ENCODE results near the gene DAB1. TPM values are rescaled to one million over a fixed set of nuclear protein-coding genes. Genes with fewer than 3 reads are reported as not detected.

DAB1 gene
- total and polyA plus RNA-seq, 7 donors: under 0.01 to 1.1 (median 0.75) TPM; not detected in 1

DNA sequence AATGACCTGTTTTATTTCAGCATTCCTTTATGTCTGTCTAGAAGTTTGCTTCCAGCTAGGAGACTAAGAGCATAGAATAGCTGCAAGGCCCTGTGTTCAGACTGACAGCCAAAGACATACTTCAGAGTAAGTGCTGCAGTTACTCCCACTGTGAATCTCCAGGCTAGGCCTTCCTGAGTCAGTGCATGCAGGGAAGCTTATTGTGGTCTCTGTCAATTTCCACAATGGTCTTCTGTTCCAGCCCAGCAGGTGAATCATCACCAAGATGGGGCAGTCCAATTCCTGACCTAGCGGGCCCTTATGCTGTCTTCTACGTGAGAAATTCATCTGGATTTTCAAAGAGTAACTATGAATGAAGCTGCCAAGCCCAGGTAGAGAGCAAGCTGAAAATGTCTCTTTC, 311.7 kb downstream of the DAB1 start:
- 63 to 65% methylated on average over 2 of the region's 2 CpGs for WGBS, 2 donors
- Histone ChIP-seq H3K4me1 (peaks cover 0 to 37% (median 15%) of the 10 kb centered on the region in 4 donors), H3K27ac (no peak overlapping the region), H3K36me3 (no peaks in the 10 kb centered on the region), H3K27me3 (no peaks in the 10 kb centered on the region), H3K4me3 (no peak overlapping the region), H3K9me3 (no peaks in the 10 kb centered on the region)
- TF ChIP-seq, protein P1, sequence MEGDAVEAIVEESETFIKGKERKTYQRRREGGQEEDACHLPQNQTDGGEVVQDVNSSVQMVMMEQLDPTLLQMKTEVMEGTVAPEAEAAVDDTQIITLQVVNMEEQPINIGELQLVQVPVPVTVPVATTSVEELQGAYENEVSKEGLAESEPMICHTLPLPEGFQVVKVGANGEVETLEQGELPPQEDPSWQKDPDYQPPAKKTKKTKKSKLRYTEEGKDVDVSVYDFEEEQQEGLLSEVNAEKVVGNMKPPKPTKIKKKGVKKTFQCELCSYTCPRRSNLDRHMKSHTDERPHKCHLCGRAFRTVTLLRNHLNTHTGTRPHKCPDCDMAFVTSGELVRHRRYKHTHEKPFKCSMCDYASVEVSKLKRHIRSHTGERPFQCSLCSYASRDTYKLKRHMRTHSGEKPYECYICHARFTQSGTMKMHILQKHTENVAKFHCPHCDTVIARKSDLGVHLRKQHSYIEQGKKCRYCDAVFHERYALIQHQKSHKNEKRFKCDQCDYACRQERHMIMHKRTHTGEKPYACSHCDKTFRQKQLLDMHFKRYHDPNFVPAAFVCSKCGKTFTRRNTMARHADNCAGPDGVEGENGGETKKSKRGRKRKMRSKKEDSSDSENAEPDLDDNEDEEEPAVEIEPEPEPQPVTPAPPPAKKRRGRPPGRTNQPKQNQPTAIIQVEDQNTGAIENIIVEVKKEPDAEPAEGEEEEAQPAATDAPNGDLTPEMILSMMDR (IDR thresholded peaks at IDR 0.05): no peak
- TF ChIP-seq POLR2A (IDR thresholded peaks at IDR 0.05) (no peak), EP300 (IDR thresholded peaks at IDR 0.05) (no peak), POLR2AphosphoS5 (IDR thresholded peaks at IDR 0.05) (no peak)
- intact Hi-C loops (cut with DNase I): no loop called here
- DNase-seq: no peak

DNA sequence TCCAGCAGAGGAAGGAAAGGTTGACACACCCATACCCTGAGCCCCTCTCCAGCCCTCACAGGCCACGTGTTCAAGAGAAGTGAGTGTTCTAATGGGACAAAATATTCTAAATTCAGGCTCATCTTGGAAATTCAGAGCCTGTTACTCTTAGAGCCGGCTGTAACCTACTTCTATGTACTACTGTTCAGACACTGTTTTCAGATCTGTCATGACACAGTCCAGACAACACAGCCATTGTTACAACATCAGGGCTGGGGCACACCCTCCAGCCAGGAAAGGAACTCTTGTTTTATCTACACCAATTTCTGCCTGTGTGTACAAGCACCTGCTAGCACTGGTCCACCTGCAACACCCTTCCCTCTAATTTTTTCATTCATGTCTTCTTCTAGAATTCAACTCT, 312.7 kb downstream of the DAB1 start:
- no peak overlapping the region for H3K4me3 ChIP-seq
- no peaks in the 10 kb centered on the region for H3K27me3 ChIP-seq
- 28 to 53% methylated on average over 2 of the region's 2 CpGs for WGBS, 2 donors
- no peak for DNase-seq
- H3K9me3 ChIP-seq: no peaks in the 10 kb centered on the region
- peaks cover 0 to 37% (median 15%) of the 10 kb centered on the region in 4 donors for H3K4me1 ChIP-seq
- no peaks in the 10 kb centered on the region for H3K36me3 ChIP-seq
- intact Hi-C loops (cut with DNase I): no loop called here
- no peak overlapping the region for H3K27ac ChIP-seq
- peak in 1 of 4 donors; percentile 55 for TF ChIP-seq POLR2AphosphoS5 (IDR thresholded peaks at IDR 0.05)
- no peak for TF ChIP-seq POLR2A (IDR thresholded peaks at IDR 0.05)
- TF ChIP-seq, protein P1 (IDR thresholded peaks at IDR 0.05): no peak
- TF ChIP-seq EP300 (IDR thresholded peaks at IDR 0.05): no peak

DNA sequence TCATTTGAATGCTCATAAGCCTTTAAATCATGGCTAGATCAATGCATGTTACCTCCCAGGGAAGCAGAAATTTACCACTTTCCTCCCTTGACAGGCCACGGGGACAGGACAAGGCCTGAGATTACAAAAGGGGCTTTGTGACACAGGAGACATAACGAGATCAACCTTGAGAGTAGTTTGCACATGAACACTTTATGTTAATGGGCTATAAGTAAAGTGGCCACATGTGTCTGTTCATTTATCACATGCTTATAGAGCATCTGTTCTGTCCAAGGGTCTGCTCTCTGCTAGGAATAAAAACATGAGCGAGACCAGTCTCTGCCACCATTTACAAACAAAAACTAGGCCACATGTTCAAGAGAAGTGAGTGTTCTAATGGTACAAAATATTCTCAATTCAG, 314.0 kb downstream of the DAB1 start:
- DNase-seq: no peak
- Histone ChIP-seq H3K36me3 (no peaks in the 10 kb centered on the region), H3K4me1 (peaks cover 0 to 37% (median 15%) of the 10 kb centered on the region in 4 donors), H3K4me3 (no peak overlapping the region), H3K27me3 (no peaks in the 10 kb centered on the region), H3K9me3 (no peaks in the 10 kb centered on the region), H3K27ac (no peak overlapping the region)
- TF ChIP-seq, protein P1 (IDR thresholded peaks at IDR 0.05): no peak
- TF ChIP-seq POLR2AphosphoS5 (IDR thresholded peaks at IDR 0.05) (no peak), POLR2A (IDR thresholded peaks at IDR 0.05) (no peak), EP300 (IDR thresholded peaks at IDR 0.05) (no peak)
- intact Hi-C loops (cut with DNase I): no loop called here
- WGBS, 2 donors: 52 to 76% methylated on average over 3 of the region's 3 CpGs

DNA sequence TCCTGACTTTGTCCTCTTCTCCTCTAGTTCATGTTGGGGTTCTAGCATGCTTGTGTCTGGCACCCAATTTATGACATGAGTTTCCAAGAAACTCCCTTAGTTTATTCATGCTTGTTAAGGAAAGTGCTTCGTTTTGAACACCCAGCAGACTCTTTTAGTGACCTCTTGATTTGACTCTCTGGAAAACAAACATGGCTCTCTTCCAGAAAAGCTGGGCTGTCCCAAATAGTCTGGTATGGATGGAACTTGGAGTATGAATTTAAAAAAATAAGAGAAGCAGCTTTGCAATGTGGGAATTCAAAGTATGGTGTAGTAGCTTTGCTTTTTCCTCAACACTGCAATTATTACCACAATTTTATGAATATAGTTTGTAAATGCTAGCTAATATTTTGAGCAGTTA, 314.6 kb downstream of the DAB1 start:
- intact Hi-C loops (cut with DNase I): no loop called here
- Histone ChIP-seq H3K4me1 (peaks cover 0 to 37% (median 15%) of the 10 kb centered on the region in 4 donors), H3K27ac (no peak overlapping the region), H3K27me3 (no peaks in the 10 kb centered on the region), H3K36me3 (no peaks in the 10 kb centered on the region), H3K9me3 (no peaks in the 10 kb centered on the region), H3K4me3 (no peak overlapping the region)
- 11 to 44% methylated on average over 1 of the region's 1 CpG for WGBS, 2 donors
- TF ChIP-seq EP300 (IDR thresholded peaks at IDR 0.05) (no peak), POLR2AphosphoS5 (IDR thresholded peaks at IDR 0.05) (no peak), POLR2A (IDR thresholded peaks at IDR 0.05) (no peak)
- TF ChIP-seq, protein P1 (IDR thresholded peaks at IDR 0.05): no peak
- no peak for DNase-seq

DNA sequence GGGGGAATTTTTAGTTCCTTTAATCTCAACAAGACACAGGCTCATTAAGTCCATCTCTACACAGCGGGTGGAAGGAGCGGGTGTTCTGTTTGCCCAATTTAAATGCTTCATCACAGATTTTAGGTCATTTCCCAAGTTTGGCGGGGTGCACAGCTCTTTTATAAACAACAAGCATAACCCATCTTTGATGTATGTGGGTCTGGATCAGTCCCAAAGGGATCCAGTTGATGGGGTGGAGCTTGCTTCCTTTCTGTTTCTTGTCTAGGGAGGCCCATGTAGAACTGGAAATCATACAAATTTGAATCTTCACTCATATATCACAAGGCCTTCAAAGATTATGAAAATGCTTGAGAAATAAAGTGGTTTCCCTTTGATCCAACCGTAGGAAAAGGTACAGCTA, 317.6 kb downstream of the DAB1 start:
- H3K9me3 ChIP-seq: no peaks in the 10 kb centered on the region
- H3K36me3 ChIP-seq: no peaks in the 10 kb centered on the region
- no peak overlapping the region for H3K4me3 ChIP-seq
- H3K4me1 ChIP-seq: peaks cover 0 to 16% (median 8%) of the 10 kb centered on the region in 4 donors
- intact Hi-C loops (cut with DNase I): no loop called here
- no peak overlapping the region for H3K27ac ChIP-seq
- H3K27me3 ChIP-seq: no peaks in the 10 kb centered on the region
- DNase-seq: no peak
- WGBS, 2 donors: 82 to 85% methylated on average over 4 of the region's 4 CpGs
- no peak for TF ChIP-seq POLR2AphosphoS5 (IDR thresholded peaks at IDR 0.05)

All from sigmoid colon (tissue), 7 donors.